HG03558 (cell line): ENCODE results near the gene ATF7IP.

Experiments used
- ATAC-seq: cut with Tn5 transposase; IDR thresholded peaks from one replicate; pipeline ENCODE4 v1.9.1; 2021; ENCODE audit warnings: moderate number of reproducible peaks; ENCODE audit not compliant: unreplicated experiment; ENCODE audit errors: extremely low read depth

The ATF7IP gene

GRCh38 chr12:14410841-14411569 lies 45.5 kb downstream of the ATF7IP start:
- no peak for ATAC-seq

- no peak for ATAC-seq
Observed at GRCh38 chr12:14416658-14417057, 51.2 kb downstream of the ATF7IP start.

GRCh38 chr12:14417715-14418114 lies 52.2 kb downstream of the ATF7IP start:
- ATAC-seq: no peak

GRCh38 chr12:14418451-14418890 lies 53.0 kb downstream of the ATF7IP start:
- ATAC-seq: no peak

- ATAC-seq: no peak
Observed at GRCh38 chr12:14422516-14423230, 57.2 kb downstream of the ATF7IP start.

GRCh38 chr12:14424545-14424944 lies 59.1 kb downstream of the ATF7IP start:
- ATAC-seq: no peak

- no peak for ATAC-seq
Observed at GRCh38 chr12:14426792-14427191, 61.3 kb downstream of the ATF7IP start.

- ATAC-seq: no peak
Observed at GRCh38 chr12:14427929-14428328, 62.4 kb downstream of the ATF7IP start.

GRCh38 chr12:14430394-14430986 lies 65.0 kb downstream of the ATF7IP start:
- ATAC-seq: no peak

- no peak for ATAC-seq
Observed at GRCh38 chr12:14431975-14432374, 66.5 kb downstream of the ATF7IP start.

GRCh38 chr12:14435627-14436026 lies 70.1 kb downstream of the ATF7IP start:
- no peak for ATAC-seq

- ATAC-seq: no peak
Observed at GRCh38 chr12:14442221-14442881, 76.9 kb downstream of the ATF7IP start.

GRCh38 chr12:14443531-14443930 lies 78.0 kb downstream of the ATF7IP start:
- ATAC-seq: no peak

- no peak for ATAC-seq
Observed at GRCh38 chr12:14450479-14450878, 85.0 kb downstream of the ATF7IP start.

- no peak for ATAC-seq
Observed at GRCh38 chr12:14452336-14452735, 86.9 kb downstream of the ATF7IP start.

- ATAC-seq: no peak
Observed at GRCh38 chr12:14452865-14453264, 87.4 kb downstream of the ATF7IP start.

- ATAC-seq: no peak
Observed at GRCh38 chr12:14454098-14454907, 88.8 kb downstream of the ATF7IP start.

- no peak for ATAC-seq
Observed at GRCh38 chr12:14460212-14460841, 94.8 kb downstream of the ATF7IP start.

GRCh38 chr12:14471497-14471896 lies 106.0 kb downstream of the ATF7IP start:
- ATAC-seq: no peak
